BE2C (cell line): Measurements from ENCODE around the gene SOWAHB.
"Not testable (repeated sequence)": the region's sequence is repeated elsewhere in the genome, so short reads cannot be mapped to it uniquely, and the experiment has no call there.

Experiments
- DNase-seq: peaks from one replicate; pipeline ENCODE4 v3.0.0-alpha.2; 2020
- H3K27me3 ChIP-seq: fragments of 250-450 bp; sonication (Bioruptor Pico); 2 replicates; pipeline ENCODE4 v1.5.1; 2020; ENCODE audit warnings: mild to moderate bottlenecking
- H3K36me3 ChIP-seq: fragments of 250-450 bp; sonication (Bioruptor Pico); 2 replicates; pipeline ENCODE4 v1.5.1; 2020; ENCODE audit warnings: mild to moderate bottlenecking
- H3K4me1 ChIP-seq: fragments of 250-450 bp; sonication (Bioruptor Pico); 2 replicates; pipeline ENCODE4 v1.5.1; 2020
- H3K4me3 ChIP-seq: 2 replicates; pipeline ENCODE4 v1.5.1; 2011; ENCODE audit warnings: low read depth, low read length
- H3K9me3 ChIP-seq: fragments of 250-450 bp; sonication (Bioruptor Pico); 2 replicates; pipeline ENCODE4 v1.5.1; 2020
- TF ChIP-seq, protein P1 (sequence below): IDR thresholded peaks from 2 replicates; pipeline ENCODE4 v1.5.1; 2012; ENCODE audit warnings: mild to moderate bottlenecking, low read depth, low read length

The SOWAHB gene

DNA sequence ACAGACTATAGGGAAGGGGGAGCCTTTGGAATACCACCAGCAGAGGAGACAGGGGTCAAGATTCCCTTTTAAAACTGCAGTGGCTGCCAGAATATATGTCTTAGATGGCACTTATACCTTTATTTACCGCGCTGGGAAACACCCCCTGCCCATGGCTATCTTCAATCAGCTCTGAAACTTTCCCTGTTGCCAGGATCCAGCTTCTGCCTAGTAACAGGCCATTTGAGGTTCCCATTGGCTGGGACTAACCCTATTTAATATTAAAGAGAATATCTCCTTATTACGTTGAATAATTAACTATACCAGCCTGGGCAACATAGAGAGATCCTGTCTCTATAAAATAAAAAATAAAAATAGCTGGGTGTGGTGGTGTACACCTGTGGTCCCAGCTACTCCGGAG lies 23.8 kb downstream of the SOWAHB start:
- Histone ChIP-seq H3K4me3 (no peak overlapping the region), H3K36me3 (no peaks in the 10 kb centered on the region), H3K4me1 (no peaks in the 10 kb centered on the region), H3K27me3 (peaks cover 3% of the 10 kb centered on the region; the same call in 1 of the 2 replicates), H3K9me3 (no peaks in the 10 kb centered on the region)
- TF ChIP-seq, protein P1, sequence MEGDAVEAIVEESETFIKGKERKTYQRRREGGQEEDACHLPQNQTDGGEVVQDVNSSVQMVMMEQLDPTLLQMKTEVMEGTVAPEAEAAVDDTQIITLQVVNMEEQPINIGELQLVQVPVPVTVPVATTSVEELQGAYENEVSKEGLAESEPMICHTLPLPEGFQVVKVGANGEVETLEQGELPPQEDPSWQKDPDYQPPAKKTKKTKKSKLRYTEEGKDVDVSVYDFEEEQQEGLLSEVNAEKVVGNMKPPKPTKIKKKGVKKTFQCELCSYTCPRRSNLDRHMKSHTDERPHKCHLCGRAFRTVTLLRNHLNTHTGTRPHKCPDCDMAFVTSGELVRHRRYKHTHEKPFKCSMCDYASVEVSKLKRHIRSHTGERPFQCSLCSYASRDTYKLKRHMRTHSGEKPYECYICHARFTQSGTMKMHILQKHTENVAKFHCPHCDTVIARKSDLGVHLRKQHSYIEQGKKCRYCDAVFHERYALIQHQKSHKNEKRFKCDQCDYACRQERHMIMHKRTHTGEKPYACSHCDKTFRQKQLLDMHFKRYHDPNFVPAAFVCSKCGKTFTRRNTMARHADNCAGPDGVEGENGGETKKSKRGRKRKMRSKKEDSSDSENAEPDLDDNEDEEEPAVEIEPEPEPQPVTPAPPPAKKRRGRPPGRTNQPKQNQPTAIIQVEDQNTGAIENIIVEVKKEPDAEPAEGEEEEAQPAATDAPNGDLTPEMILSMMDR, result no peak
- no peak for DNase-seq

DNA sequence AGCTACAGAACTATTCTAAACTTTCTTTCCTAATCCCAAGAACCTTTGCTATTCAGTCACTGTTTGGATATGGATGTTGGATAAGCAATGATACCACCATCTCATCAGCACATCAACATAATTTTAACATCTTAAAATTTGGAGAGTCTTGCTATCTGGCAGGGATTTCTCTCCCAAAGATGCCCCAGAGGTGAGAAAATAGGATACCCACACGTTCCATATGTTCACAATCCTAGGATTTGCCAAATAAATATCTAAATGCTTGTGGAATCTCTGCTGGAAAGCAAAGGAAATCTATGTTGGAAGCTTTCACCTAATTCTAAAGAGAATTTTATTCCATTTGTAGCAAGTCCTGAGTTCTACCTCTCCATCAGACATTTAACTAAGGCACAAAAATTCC lies 24.4 kb downstream of the SOWAHB start:
- Histone ChIP-seq H3K27me3 (peaks cover 3% of the 10 kb centered on the region; the same call in 1 of the 2 replicates), H3K4me1 (no peaks in the 10 kb centered on the region), H3K36me3 (no peaks in the 10 kb centered on the region), H3K9me3 (no peaks in the 10 kb centered on the region), H3K4me3 (no peak overlapping the region)
- TF ChIP-seq, protein P1, result no peak
- DNase-seq, result no peak

DNA sequence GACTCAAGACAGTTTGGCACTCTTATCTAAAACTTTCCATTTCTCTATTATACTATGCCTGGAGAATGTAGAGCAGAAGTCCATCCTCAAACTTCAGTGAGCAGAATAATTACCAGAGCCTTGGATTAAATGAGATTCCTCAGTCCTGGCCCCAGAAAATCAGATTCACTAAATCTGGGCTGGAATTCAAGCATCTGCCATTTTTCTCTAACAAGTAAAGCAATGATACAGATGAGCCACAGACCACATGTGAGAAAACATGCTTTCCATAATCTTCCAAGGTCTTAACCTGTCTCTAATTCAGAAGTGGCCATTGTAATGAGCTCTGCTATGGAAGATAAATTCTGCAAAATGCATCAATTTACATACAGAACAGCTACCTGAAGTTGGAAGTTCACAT lies 25.4 kb downstream of the SOWAHB start:
- no peak for DNase-seq
- TF ChIP-seq, protein P1, result no peak
- Histone ChIP-seq H3K9me3 (no peaks in the 10 kb centered on the region), H3K4me3 (no peak overlapping the region), H3K36me3 (no peaks in the 10 kb centered on the region), H3K4me1 (no peaks in the 10 kb centered on the region), H3K27me3 (peaks cover 3% of the 10 kb centered on the region; the same call in 1 of the 2 replicates)

DNA sequence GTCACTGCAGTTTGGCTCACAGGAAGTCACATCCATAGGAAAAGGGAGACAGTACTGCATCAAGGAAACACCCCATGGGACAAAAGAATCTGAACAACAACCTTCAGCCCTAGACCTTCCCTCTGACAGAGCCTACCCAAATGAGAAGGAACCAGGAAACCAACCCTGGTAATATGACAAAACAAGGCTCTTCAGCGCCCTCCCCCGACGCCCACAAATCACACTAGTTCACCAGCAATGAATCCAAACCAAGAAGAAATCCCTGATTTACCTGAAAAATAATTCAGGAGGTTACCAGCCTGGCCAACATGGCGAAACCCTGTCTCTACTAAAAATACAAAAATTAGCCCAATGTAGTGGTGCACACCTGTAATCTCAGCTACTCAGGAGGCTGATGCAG lies 29.2 kb downstream of the SOWAHB start:
- not testable (repeated sequence) for H3K4me1 ChIP-seq, DNase-seq, H3K4me3 ChIP-seq, H3K36me3 ChIP-seq, H3K27me3 ChIP-seq, H3K9me3 ChIP-seq

DNA sequence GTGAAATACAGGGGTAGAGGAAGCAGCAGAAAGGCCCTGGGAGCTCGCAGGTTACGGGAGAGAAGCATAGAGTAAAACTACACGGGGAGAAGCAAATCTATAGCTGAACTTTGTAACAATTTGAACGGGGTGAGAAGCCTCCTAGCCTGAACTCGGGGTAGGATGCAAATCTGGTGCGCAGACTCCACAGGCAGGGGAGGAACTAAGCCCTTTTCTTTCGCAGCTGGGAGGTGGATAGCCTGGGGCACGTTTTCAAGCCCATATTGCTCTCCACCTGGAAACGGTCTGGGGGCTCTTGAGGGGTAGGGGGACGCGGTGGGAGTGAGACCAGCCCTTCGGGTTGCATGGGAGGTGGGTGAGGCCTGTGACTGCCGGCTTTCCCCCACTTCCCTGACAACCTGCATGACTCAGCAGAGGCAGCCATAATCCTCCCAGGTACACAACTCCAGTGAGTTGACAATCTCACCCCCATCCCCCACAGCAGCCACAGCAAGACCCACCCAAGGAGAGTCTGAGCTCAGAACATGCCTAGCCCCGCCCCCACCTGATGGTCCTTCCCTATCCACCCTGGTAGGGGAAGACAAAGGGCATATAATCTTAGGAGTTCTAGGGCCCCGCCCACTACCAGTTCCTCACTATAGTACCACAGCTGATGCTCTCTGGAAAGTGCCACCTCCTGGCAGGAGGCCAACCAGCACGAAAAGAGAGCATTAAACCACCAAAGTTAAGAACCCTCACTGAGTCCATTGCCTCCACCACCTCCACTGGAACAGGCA lies 29.9 kb downstream of the SOWAHB start:
- DNase-seq, result peak; percentile 16
- TF ChIP-seq, protein P1, result no peak
- Histone ChIP-seq H3K4me1 (no peaks in the 10 kb centered on the region), H3K36me3 (no peaks in the 10 kb centered on the region), H3K27me3 (peaks cover 7% of the 10 kb centered on the region), H3K4me3 (no peak overlapping the region), H3K9me3 (no peaks in the 10 kb centered on the region)

DNA sequence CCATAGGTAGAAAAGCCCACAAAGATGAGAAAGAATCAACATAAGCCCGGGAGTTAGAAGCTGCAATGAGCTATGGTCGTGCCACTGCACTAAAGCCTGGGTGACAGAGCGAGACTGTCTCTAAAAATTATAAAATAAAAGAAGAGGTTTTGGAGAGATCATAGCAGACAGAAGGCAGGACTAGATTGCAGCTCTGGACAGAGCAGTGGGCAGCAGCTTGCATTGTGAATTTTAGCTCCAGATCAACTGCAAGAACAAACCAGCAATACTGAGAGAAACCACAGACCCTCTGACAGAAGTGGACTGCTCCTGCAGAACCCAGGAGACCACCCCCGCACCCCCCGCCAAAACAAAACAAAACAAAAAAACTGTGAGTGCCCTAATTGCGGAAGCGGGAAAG lies 30.6 kb downstream of the SOWAHB start:
- TF ChIP-seq, protein P1, result no peak
- H3K27me3 ChIP-seq, result peaks cover 7% of the 10 kb centered on the region
- H3K9me3 ChIP-seq, result no peaks in the 10 kb centered on the region
- no peaks in the 10 kb centered on the region for H3K4me1 ChIP-seq
- DNase-seq, result no peak
- H3K36me3 ChIP-seq, result no peaks in the 10 kb centered on the region
- H3K4me3 ChIP-seq, result no peak overlapping the region
